Tongue (tissue), 2 donors: ENCODE measurements around the gene TJP3. TPM values are rescaled to one million over a fixed set of nuclear protein-coding genes. Genes with fewer than 3 reads are reported as not detected.

Source experiments
- DNase-seq: peaks from one replicate; pipeline ENCODE4 v3.0.0-alpha.2; 2015
- total RNA-seq: library from RNA; depleted of rRNA; stranded (reverse); fragments of >200 nt; gene quantifications from one replicate; pipeline ENCODE4 v1.2.3, GENCODE V29; 2014

The TJP3 gene
- total RNA-seq, 1 donor from 2014 or later, result 5.4 TPM

DNA sequence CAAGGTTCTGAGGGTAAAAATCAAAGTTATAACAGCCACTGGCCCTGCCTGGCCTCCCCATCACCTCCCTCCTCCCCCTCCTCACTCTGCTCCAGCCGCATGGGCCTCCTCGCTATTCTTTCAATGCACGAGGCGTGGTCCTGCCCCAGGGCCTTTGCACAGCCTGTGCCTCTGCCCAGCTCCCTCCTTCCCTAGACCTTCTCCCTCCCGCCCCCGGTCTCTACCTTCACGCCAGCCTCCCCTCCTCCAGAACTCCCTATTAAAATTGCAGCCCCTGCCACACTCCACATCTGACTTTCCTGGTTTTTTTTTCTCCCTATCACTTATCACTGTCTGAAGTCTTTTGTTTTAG, 60.5 kb downstream of the TJP3 start:
- DNase-seq, result no peak

DNA sequence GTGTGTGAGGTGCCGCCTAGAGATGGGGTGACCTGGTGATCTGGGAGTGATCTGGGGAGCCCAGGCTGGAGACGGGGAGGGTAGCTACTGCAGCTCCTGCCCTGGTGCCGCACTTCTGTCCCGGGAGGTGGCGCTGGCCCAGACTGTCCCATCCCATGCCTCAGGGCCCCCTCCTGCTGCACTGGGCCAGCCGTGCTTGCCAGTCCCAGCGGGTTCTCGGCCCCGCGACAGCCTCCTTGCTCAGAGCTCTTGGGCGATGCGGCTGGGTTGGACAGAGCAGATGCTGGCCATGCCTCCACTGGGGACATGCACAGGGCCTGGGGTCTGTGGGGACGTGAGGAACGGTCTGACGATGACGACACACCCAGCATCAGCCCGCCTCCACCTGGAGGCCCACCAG, 61.3 kb downstream of the TJP3 start:
- no peak for DNase-seq

DNA sequence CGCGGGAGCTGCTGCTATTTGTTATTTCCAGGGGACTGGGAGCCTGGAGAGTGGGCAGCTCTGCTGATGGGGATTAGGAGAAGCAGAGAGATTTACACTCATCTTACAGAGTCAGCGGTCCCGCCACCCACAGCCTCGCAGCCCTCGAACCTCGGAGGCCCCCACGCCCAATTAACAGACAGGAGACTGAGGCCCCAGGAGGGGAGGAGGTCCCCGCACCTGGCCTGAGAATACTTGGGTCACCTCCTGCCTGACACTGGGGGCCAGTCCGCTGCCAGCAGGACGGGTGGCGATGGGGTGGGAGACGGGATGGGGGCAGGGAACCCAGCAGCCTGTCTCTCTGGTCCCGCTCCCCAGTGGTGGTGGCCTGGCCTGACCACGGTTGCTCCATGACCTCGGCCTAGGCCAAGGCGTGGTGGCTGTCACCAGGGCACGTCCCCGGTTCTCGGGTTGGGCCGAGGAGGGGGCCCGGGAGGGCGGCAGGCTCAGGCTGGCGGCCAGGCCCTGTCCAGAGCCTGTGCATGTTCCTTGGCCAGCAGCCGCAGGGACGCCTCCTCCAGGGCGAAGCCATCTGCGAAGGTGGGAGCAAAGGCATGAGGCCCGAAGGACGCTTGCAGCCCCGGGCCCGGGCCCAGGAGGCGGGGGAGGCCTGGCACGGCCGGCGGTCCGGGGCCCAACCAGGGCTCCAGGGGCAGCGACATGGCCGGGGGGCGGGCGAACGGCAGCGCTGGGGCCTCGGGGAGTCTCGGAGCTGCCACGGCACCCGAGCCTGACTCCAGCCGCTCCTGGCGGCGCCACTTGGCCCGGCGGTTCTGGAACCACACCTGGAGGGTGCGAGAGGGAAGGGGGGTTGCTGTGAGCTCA, 62.2 kb downstream of the TJP3 start:
- no peak for DNase-seq

DNA sequence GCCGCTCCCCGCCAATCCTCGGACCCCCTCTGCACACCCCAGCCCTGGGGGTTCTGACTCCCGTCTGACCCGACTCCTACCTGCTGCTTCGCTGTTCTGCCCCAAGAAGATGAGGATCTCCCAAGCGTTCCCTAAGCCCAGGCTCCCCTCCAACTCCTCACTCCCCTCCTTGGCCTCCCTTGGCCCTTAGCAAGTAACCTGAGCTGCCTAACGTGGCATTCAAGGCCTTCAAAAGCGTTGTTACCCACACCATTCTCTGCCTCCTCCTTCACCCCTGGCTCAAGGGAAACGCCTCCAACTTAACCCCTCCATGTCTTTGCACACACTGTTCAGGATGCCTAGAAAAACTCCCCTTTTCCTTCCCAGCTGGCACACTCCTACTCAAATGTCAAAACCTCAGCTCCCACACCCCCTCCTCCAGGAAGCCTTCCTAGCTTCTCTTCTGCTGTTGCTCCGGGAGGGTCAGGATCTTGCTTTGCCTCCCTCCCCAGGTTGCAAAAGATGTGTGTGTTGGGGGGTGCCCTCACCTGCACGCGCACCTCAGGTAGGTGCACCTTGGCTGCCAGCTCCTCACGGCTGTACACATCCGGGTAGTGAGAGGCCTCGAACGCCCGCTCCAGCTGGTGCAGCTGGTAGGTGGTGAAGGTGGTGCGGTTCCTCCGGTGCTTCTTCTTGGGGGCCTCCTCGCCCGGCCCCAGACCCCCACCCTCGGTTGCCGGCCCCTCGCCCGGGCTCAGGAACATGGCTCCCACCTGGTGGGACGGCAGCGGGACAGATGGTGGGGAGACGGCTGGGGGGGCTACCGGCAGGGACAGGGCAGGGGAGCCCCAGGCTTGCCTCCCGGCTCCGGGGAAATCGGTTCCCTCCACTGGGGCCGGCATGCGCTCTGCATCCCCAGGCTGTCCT, 63.1 kb downstream of the TJP3 start:
- no peak for DNase-seq

DNA sequence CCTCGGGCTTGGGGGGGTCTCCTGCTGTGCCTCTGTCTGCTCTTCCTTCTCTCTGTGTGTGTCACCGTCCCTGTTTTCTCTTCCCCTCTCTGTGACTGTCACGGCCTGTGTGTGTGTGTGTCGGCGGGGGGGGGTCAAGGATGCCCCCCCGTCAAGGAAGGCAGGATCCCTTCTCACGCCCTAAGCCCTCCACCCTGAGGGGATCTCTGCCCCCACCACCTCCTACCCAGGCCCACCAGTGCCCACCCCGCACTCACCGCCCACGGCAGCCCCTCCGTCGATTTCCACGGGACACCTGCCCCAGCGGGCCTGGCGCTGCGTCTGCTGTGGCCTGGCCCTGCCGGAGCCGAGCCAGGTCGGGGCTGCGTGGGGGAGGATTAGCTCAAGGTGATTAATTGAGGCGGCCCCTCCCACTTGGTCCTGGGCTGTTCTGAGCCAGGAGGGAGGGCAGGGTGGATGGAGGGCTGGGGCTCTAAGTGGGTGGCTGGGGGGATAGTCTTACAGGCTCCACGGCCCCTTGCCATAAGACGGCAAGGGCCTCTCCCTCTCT, 63.8 kb downstream of the TJP3 start, which contains the start of gene RAX2:
RAX2 (minus strand) TSS at position 323 of the 550 bp plus-strand sequence. CDS start 486 bp downstream, outside the sequence.
- no peak for DNase-seq

DNA sequence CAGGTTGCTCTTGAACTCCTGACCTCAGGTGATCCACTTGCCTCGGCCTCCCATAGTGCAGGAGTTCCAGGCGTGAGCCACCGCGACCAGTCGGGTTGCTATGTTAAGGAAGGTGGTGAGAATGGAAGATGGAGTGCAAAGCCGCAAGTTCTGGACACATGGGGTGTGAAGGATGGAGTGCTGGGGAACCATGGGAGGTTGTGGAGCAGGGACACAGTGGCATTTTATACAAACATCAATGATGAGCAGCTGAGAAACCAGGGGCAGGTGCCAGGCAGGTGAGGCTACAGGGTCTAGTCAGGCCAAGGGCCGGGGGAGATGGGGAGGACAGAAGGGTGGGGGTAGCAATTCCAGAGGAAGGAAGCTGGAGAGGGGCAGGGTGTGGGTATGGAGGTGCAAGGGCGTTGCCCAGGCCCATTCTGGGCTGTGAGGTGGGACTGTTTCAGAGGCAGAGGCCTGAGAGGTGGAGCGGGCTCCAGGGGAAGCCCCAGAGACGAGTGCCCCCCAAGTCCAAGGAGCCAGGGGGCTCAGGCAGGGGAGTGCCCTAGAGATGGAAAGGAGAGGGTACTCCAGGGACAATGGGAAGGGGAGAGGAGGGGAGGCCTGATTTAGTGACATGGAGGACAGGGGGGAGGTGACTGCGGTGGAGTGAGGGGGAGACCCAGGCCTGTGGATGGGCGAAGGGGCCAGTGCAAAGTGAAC, 65.8 kb downstream of the TJP3 start:
- no peak for DNase-seq

DNA sequence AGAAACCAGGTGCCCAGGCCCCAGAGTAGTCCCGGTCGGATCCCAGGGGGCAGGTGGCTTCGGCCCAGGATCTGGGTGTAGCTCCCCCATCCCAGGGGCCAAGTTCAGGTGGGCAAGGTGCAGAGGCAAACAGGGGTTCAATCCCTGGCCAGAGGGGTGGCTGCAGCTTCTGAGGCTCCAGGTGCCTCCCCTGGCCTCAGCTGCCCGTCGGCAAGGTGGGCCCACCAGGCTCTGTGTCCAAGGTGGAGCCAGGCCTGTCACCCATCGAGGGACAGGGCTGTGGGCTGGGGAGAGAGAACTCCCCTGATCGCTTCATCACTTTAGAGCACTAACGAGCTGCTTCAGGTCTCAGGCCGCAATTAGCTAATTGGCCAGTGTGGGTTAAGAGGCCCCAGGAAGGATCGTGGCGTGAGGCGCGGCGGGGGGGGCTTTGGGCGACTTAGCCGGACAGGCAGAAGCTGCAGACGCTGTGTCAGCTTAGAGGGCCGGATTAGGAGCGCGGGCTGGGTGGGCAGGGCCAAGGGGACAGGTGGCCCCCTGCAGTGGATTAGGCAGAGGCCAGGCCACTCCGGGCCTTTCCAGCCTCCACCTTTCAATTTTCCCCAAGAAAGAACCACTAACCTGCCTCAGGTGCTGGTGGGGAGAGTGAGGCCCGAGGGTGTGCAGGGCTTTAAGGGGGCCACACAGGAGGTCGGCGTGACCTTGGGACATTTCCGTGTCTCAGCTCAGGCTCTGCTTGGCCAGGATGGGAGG, 66.6 kb downstream of the TJP3 start:
- DNase-seq, result no peak

DNA sequence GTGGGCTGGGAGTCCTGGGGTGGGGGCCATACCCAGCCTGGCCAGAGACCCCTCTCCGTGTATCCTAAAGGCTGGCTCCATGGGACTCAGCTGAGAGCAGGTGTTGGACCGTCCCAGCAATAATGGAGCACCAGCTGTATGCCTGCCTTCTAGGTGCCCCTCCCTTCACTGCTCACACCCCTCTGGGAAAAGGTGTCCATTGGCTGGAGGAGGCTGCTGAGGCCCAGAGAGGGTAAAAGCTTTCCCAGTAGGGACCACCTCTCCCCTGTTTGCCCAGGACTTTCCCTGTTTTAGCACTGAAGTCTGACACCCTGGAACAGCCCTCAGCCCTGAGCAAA, 67.2 kb downstream of the TJP3 start:
- DNase-seq, result no peak

DNA sequence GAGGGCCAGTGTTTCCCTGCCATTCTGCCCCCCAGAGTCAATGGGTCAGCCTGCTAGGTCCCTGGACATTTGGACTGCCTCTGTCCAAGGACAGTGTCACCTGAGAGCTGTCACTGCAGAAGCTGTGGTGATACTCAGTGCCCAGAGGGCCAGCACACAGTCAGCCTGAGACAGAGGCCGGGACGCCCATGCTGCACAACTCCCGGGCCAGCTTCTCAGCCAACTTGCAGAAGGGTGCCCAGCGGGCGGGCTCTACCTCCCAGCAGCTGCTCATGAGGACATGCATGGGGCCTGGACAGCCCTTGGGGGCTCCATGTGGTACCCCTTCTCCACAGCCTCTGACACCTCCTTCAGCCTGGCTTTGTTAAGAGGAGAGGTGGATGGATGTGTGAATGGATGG, 67.6 kb downstream of the TJP3 start:
- no peak for DNase-seq

DNA sequence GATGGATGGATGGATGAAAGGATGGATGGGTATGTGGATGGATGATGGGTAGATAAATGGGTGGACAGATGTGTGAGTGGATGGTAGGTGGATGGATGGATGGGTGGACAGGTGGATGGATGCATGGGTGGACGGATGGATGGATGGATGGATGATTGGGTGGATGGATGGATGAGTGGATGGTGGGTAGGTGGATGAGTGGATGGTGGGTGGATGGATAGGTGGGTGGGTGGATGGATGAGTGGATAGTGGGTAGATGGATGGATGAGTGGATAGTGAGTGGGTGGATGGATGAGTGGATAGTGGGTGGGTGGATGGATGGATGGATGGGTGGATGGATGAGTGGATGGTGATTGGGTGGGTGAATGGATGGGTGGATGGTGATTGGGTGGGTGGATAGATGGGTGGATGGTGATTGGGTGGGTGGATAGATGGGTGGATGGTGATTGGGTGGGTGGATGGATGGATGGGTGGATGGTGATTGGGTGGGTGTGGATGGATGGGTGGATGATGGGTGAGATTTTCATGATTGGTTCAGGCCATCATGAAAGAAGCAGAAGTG, 68.4 kb downstream of the TJP3 start:
- DNase-seq, result no peak

DNA sequence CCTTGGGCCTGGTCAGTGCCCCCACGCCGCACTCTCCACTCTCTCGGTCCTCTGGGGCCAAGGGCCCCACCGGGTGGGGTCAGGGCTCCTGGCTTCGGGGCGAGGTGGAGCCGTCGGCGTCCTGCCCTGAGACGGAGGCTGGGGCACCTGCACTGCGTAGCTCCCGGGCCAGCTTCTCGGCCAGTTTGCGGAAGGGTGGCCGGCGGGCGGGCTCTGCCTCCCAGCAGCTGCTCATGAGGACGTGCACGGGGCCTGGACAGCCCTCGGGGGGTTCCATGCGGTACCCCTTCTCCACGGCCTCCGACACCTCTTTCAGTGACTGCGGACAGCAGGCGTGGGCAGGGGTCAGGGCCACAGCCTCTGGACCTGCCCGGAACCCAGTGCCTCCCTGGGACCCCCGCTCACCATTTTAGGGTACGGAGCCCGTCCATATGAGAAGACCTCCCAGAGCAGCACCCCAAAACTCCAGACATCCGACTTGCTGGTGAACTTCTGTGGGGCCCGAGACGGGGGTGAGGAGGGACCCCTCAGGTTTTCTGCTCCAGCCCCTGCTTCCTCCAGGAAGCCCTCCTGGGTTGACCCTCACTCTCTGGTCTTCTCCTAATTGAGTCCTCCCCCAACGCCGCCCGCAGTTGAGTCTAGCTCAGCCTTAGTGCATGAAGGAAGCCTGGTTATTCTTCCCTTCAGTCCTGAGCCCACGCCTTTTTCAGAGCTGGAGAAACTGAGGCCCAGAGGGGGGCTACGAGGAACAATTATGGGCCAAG, 70.1 kb downstream of the TJP3 start:
- DNase-seq, result no peak

DNA sequence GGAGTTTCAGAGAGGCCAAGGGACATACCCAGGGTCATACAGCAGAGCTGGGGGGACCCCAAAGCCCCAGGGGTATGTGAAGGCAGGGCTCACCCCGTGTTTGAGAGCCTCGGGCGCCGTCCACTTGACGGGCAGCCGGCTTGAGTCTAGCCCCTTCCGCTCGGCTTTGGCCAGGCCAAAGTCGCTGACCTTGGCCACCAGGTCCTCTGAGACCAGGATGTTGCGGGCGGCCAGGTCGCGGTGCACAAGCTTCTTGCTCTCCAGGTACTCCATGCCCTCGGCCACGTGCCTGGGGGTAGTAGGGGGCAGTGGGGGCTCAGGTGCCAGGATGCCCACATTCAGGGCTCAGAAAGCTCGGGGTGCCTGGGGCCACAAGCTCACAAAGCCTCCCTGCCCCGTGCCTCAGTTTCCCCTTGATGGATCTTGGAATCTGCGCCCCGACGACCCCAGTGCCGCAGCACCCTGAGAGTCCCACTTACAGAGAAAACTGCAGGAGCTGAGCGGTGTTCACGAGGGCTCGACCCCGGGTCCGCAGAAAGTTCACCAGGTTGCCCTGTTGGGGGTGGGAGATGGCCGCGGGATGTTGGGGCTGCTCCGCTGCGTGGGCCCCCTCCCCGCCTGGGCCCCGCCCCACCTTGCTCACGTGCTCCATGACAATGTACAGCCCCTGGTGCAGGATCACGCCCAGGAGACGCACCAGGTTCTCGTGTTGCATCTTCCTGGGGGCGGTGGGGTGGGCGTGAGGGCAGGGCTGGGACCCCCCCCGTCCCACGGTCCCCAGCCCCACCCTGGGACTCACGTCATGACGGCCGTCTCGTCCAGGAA, 70.9 kb downstream of the TJP3 start:
- DNase-seq, result no peak

DNA sequence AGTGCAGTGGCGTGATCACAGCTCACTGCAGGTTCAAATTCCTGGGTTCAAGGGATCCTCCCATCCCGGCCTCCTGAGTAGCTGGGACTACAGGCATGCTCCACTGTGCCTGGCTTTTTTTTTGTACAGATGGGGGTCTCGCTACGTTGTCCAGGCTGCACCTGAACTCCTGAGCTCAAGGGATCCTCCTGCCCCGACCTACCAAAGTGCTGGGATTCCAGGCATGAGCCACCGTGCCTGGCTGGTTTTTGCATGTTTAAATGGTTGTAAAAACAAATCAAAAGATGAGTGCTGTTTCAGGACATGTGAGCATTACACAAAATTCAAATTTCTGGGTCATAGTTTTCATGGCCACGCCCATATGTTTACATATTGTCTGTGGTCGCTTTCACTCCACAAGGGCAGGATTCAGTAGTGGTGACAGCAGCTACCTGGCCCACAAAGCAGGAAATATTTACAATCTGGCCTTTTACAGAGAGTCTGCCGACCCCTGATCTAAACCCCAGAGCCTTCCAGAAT, 72.7 kb downstream of the TJP3 start:
- no peak for DNase-seq

DNA sequence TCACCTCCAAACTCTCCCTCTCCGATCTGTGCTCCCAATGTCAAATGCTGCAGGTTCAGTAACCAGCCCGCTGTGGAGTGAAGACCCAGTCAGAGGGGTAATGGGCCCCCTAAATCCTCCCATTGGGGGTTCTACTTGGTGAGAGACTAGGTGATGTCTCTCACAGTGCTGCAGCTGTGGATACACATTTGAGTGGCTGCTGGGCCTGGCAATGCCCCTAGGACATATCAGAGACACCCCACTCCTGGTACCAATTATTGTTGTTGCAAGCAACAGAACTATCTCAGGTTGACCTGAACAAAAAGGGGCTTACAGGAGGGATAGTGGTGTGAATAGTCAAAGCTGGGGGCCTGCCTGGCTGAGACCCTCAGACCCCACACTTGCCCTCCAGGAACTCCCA, 73.4 kb downstream of the TJP3 start:
- no peak for DNase-seq

DNA sequence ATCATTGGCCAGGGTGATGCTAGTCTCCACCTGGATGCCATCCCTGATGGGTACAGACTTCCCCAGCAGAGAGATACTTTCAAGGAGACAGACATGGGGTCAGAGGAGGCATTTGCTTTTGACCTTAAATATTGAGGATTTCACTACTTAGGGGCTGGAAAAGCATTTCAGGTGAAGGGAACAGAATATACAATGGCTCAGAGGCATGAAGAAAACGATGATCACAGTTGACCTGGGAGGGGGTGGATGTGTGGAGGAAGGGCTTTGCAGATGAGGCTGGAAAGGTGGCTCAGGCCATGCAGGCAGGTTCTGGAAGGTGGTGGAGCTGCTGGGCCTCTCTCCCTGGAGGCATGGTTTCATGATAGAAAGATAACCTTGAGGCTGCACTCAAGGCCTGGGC, 74.1 kb downstream of the TJP3 start:
- no peak for DNase-seq

DNA sequence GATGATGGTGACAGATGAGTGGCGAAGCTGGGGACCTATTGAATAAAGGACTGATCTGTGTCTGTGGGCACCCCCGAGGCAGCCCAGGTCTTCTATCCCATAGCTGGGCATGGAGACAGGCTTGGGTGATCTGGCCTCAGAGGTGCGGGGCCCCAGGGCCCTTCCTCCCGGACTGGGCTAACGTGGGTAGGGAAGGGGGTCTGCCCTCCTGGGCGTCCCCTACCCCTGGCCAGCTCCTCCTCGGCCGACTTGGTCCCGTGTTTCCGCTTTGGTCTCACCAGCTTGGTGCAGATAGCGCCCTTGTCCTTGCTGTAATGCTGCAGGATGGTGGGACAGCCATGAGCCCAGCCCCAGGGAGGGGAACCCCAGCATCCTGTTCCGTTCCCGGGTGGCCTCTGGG, 74.7 kb downstream of the TJP3 start:
- DNase-seq, result no peak

DNA sequence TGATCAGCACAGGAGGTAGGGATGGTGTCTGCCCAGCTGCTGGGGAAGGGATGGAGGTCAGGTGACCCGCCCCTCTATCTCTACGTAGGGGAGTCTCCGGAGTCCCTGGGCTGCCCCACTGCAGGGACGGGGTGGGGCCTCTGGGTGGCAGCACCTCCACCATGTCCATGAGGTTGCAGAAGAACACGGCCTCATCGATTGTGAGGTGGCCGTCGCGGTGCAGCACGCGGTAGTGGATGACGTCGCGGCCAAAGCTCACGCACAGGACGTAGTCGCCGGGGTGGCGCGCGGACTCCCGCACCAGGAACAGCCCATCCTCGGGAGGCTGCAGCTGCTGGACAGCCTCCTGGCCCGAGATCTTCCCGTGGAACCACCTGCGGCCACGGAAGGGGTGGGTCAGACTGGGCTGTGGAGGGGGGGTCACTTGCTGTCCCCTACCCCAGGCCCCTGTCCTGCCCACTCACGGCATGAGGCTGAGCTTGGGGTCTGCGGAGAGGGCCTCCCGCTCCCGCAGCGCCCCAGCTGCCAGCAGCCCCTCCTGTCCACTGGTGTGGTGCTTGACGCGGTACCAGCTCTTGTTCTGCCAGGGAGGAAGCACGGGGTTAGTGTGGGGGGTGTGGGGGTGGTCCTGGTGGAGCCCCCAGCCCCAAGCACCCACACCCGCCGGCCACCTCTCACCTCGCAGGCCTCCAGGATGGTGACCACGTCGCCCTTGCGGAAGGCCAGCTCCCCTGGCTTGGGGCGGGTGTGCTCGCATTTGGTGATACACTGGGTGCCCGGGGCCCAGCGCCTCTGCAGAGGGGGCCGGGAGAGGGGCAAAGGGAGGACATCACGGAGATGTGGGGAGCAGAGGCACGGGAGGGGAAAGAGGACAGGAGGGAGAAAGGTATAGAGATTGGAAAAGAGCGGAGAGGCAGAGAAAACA, 75.7 kb downstream of the TJP3 start:
- no peak for DNase-seq
